Subcutaneous abdominal adipose tissue (tissue), 5 donors: ENCODE results near the gene GNG2.
A peak's percentile ranks its signal among the peaks of the same experiment; 100 is the strongest.

ENCODE experiments used
- H3K27ac ChIP-seq: one replicate; pipeline ENCODE4 v1.7.0; 2013; ENCODE audit warnings: low read depth, mild to moderate bottlenecking, inconsistent platforms, low read length, moderate library complexity
- H3K27me3 ChIP-seq, 5 donors: one replicate each; pipeline ENCODE4 v1.7.0; 2013; ENCODE audit warnings: low read length in 5 of 5, inconsistent platforms in 1 of 5; ENCODE audit not compliant: control insufficient read depth in 5 of 5, insufficient read depth in 4 of 5
- H3K36me3 ChIP-seq, 5 donors: one replicate each; pipeline ENCODE4 v1.7.0; 2013; ENCODE audit warnings: low read length in 5 of 5; ENCODE audit not compliant: control insufficient read depth in 5 of 5, insufficient read depth in 5 of 5
- H3K4me1 ChIP-seq, 5 donors: one replicate each; pipeline ENCODE4 v1.7.0; 2013; ENCODE audit warnings: low read length in 5 of 5, mild to moderate bottlenecking in 3 of 5, moderate library complexity in 1 of 5; ENCODE audit not compliant: control insufficient read depth in 5 of 5, insufficient read depth in 5 of 5
- H3K4me3 ChIP-seq, 5 donors: one replicate each; pipeline ENCODE4 v1.7.0; 2013; ENCODE audit warnings: low read length in 5 of 5, low read depth in 1 of 5
- H3K9ac ChIP-seq, 5 donors: one replicate each; pipeline ENCODE4 v1.7.0; 2013; ENCODE audit warnings: low read length in 5 of 5, mild to moderate bottlenecking in 4 of 5, moderate library complexity in 3 of 5
- H3K9me3 ChIP-seq, 5 donors: one replicate each; pipeline ENCODE4 v1.7.0; 2013; ENCODE audit warnings: low read length in 5 of 5; ENCODE audit not compliant: control insufficient read depth in 5 of 5
- donor health status: healthy.
- donor health status: healthy.
- donor health status: healthy.
- donor health status: healthy.
- donor health status: healthy.

GNG2 gene

DNA sequence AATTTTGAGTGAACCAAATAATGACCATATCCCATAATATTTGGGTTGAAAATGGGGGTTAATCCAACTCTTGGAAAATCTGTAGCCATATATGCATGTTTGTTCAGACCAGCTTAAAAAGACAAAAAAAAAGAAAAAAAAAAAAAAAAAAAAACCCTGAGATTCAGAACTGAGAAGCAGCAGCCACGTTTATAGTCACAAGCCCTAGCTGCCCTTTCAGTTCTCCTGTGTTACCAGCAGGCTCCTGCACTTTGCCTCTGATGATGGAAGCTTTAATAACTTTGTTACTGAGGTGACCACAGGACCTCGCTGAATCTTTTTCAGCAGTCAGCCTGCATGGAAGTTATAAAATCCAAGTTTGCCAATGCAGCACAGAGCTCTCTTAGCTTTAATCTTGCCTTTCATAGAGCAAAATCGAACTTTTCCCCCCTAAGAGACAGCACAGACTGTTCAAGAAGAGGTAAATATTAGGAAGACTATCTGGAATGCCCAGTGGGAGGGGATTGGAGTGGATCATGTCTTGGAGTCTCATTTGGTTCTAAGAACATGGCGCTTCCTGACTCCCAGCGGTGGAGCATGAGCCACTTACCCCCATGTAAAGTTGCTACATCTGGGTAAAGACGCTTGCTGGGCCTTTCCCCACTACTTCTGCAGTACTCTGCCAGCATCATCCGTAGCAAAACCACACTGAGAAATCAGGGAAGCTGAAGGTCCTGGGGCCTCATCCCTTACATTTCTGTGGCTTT, 20.6 kb downstream of the GNG2 start:
- H3K27ac ChIP-seq, result peak overlapping the region; percentile 33
- peaks cover 0 to 44% (median 30%) of the 10 kb centered on the region in 5 donors for H3K4me1 ChIP-seq

DNA sequence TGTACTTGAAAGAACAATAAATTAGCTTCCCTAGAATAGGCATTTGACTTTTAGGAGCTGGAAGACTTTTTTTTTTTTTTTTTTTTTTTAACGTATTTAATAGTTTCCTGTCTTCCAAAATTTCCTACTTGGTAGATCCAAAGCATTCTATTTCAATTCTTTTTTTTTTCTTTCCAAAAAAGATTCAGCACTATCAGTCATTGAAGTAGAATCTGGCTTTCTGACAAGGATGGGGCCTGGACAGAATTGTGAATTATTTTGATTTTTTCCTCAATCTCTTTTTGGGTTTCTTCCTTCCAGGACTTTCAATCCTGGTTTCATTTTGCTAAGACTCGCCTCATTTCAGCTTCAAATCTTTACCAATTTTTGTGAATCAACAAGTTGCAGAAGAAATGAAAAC, 21.2 kb downstream of the GNG2 start:
- Histone ChIP-seq H3K9ac (peak overlapping the region in 2 of 5 donors; percentile 18 to 35), H3K4me1 (peaks cover 0 to 42% (median 28%) of the 10 kb centered on the region in 5 donors)

More for the DNA sequence above, 20.6 kb downstream of the GNG2 start:
- H3K9me3 ChIP-seq, result no peaks in the 10 kb centered on the region
- peak overlapping the region in 2 of 5 donors; percentile 35 to 61 for H3K9ac ChIP-seq
- no peaks in the 10 kb centered on the region for H3K27me3 ChIP-seq
- H3K36me3 ChIP-seq, result peaks cover 0 to 14% (median 2%) of the 10 kb centered on the region in 5 donors
- peak overlapping the region in 1 of 5 donors; percentile 24 for H3K4me3 ChIP-seq

DNA sequence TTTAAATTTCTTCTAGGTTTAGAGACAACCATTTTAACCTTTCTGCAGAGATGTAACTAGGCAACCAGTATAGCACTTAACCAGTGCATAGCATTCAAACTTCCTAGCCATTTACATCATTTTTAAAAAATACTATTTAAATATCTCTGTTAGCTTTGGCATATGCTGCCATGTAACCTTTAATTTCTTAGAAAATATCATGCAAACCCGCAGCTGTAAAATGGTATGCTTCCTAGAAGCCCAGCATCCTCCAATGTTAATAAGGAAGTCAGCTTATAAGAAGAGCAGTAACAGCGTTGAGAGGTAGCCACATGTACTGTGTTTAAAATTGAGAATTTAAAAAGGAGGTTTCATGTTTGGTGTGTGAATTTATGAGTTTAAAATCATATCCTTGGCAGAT, 22.8 kb downstream of the GNG2 start:
- Histone ChIP-seq H3K27ac (no peak overlapping the region), H3K4me1 (peaks cover 0 to 34% (median 24%) of the 10 kb centered on the region in 5 donors), H3K36me3 (peaks cover 0 to 13% (median 2%) of the 10 kb centered on the region in 5 donors)

More for the DNA sequence above, 21.2 kb downstream of the GNG2 start:
- Histone ChIP-seq H3K9me3 (no peaks in the 10 kb centered on the region), H3K4me3 (peak overlapping the region in 1 of 5 donors; percentile 24), H3K27ac (peak overlapping the region; percentile 33), H3K27me3 (no peaks in the 10 kb centered on the region), H3K36me3 (peaks cover 0 to 14% (median 2%) of the 10 kb centered on the region in 5 donors)

DNA sequence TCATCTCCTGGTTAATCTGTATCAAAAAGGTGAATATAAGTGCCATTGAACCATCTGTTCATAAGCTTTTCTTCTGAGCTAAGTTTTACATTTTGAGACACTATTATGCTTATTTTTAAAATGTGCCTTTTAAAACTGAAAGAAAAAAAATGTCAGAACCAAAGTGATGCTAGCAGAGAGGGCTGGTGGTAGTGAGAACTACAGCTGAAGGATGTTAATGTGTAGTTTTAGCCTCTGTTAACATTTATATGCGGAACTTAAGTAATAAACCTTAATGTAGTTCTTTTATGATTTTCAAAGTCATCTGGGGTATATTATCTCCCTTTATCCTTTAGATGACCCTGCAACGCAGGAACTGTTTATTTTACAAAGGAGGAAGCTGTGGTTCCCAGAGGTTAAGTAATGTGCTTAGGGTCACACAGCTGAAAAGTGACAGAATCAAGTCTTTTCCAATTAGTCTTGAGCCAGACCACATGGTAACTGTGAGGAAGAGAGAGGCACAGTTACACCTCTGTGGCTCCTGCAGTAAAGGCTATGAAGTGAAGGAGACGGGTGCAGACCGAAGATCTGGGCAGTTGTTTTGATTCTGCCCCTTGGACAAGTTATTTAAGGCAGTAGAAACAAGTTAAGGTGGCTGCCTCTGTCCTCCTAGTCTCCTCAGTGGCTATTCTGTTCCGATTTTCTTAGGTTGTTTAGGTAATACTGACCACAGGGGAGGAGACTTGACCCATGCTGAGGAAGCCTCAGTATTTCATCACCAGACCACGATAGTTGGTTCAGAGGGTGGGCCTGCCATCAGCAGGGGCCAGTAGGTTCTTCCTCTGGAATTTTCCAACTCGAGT, 23.9 kb downstream of the GNG2 start:
- no peak overlapping the region for H3K27ac ChIP-seq
- no peaks in the 10 kb centered on the region for H3K27me3 ChIP-seq
- peaks cover 0 to 6% (median 0%) of the 10 kb centered on the region in 5 donors for H3K36me3 ChIP-seq
- H3K9me3 ChIP-seq, result no peaks in the 10 kb centered on the region
- no peak overlapping the region for H3K4me3 ChIP-seq
- H3K9ac ChIP-seq, result peak overlapping the region in 2 of 5 donors; percentile 53
- peaks cover 0 to 34% (median 24%) of the 10 kb centered on the region in 5 donors for H3K4me1 ChIP-seq

More for the DNA sequence above, 22.8 kb downstream of the GNG2 start:
- no peak overlapping the region for H3K4me3 ChIP-seq
- H3K27me3 ChIP-seq, result no peaks in the 10 kb centered on the region
- no peaks in the 10 kb centered on the region for H3K9me3 ChIP-seq
- H3K9ac ChIP-seq, result no peak overlapping the region

DNA sequence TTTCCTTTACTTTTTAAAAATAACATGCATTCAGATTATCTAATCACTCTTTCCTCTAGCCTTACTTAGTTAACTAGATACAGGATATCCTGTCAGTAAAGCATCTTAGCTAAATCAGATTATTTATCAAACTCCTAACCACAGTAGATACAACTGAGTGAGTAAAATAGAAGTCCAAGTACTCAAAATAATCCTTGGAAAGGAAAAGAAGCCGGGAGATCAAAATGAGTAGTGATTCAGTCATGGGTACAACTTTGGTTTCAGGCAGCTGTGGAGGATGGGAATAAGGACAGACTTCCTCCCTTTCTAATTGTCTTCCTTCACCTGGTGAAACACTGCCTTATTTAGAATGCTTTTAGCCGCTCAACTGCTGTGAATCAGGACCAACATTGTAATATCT, 29.4 kb downstream of the GNG2 start:
- Histone ChIP-seq H3K27me3 (no peaks in the 10 kb centered on the region), H3K9ac (no peak overlapping the region), H3K27ac (no peak overlapping the region), H3K4me3 (no peak overlapping the region), H3K4me1 (peaks cover 0 to 15% (median 9%) of the 10 kb centered on the region in 5 donors), H3K9me3 (no peaks in the 10 kb centered on the region), H3K36me3 (peaks cover 0 to 3% (median 0%) of the 10 kb centered on the region in 5 donors)

DNA sequence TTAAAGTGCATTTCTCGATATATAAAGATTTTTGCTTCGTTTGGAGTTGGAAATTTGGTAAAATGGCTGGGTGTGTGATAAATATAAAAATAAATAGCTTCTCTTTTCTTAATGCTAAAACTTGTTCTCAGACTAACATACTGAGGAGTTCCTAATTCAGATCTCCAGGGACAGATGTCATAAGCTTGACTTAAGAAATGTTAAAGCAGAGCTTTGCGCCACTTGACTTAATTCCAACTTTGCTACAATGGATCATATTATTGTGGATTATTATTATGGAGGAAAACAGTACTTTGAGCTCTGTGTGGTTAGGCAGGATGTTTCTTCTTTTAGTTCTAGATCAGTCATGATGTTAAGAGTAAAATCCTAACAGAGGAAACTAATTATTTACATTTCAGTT, 33.8 kb downstream of the GNG2 start:
- Histone ChIP-seq H3K9me3 (peaks cover 0 to 3% (median 0%) of the 10 kb centered on the region in 5 donors), H3K27me3 (no peaks in the 10 kb centered on the region), H3K9ac (no peak overlapping the region), H3K36me3 (no peaks in the 10 kb centered on the region), H3K27ac (peak overlapping the region; percentile 72), H3K4me1 (peaks cover 0 to 26% (median 17%) of the 10 kb centered on the region in 5 donors), H3K4me3 (no peak overlapping the region)

DNA sequence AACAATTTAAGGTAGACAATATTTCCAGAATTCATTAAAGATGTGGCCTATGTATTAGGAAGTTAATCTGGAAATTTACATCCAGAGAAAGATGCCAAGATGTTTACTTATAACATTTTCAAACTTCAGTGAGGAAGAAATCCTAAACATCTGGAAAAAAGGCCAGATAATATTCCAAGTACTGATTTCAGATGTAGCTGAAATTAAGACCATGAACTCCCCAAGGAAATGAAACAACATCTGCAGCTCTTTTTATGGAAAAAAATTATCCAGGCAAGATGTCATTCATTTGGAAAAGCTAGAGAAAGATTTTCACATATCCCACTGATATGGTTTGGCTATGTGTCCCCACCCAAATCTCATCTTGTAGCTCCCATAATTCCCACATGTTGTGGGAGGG, 35.0 kb downstream of the GNG2 start:
- Histone ChIP-seq H3K9me3 (peaks cover 0 to 3% (median 0%) of the 10 kb centered on the region in 5 donors), H3K27me3 (no peaks in the 10 kb centered on the region), H3K4me1 (peaks cover 0 to 27% (median 17%) of the 10 kb centered on the region in 5 donors), H3K27ac (peak overlapping the region; percentile 72), H3K36me3 (no peaks in the 10 kb centered on the region), H3K4me3 (no peak overlapping the region), H3K9ac (no peak overlapping the region)

DNA sequence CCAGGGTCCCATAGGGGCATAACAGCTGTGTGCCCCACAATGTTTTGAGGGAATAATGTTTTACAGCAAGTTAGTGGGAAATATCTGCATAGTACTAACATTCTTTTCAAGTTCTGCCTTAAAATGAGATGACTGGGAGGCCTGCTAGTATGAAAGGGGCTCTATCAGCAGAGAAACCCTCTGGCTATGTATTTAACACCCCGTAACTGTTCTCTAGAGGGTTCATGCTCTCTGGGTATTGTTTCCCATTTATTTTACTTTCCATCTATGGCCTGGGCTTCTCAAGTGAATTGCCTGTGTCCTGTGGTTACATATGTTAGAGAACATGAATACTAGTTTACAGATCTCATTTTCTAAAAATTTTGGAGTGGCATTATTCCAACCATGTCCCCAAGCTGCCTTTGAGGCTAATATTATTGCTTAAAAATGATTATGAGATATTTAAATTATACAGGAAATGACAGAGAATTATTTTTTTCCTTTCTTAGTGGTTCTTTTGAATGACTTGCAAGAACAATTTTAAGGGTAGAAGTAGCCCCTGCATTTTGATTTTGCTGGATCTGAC, 37.5 kb downstream of the GNG2 start:
- Histone ChIP-seq H3K27me3 (no peaks in the 10 kb centered on the region), H3K9me3 (peaks cover 0 to 3% (median 0%) of the 10 kb centered on the region in 5 donors), H3K9ac (no peak overlapping the region), H3K4me3 (no peak overlapping the region), H3K27ac (peak overlapping the region; percentile 19), H3K36me3 (no peaks in the 10 kb centered on the region), H3K4me1 (peaks cover 0 to 27% (median 17%) of the 10 kb centered on the region in 5 donors)

DNA sequence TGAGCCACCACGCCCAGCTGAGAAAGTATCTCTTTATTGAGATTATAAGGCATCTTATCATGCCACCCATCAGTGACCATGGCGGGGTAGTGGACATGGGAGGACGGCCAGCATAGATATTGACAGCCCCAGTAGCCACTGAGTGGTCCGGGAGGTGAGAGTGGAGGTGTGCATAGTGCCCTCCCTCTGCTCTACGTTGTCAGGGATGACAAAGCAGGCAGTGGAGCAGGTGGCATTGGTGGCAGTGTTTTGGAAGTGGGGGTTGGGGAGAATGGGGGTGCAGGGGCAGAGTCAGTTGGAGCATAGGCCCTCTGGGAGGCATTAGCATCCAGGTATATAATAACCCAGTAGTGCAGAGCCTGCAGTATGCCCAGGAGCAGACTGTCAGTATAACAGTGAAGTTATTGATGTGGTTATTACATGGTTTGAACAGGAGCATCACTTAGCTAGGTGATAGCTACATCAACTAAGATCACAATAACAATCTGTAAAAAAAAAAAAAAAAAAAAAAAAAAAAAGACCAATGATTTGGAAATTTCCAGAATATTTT, 41.1 kb downstream of the GNG2 start:
- Histone ChIP-seq H3K27me3 (no peaks in the 10 kb centered on the region), H3K27ac (no peak overlapping the region), H3K4me1 (peaks cover 4 to 32% (median 23%) of the 10 kb centered on the region in 5 donors), H3K9ac (no peak overlapping the region), H3K36me3 (no peaks in the 10 kb centered on the region), H3K4me3 (no peak overlapping the region), H3K9me3 (peaks cover 0 to 5% (median 0%) of the 10 kb centered on the region in 5 donors)
